ENCODE results near the gene GFPT1.

GRCh38 chr2:69309351-69310110 lies 77.5 kb downstream of the GFPT1 start:
- TF ChIP-seq EZH2phosphoT487 (IDR thresholded peaks at IDR 0.05; ENCODE audit: borderline replicate concordance) = no peak
- TF ChIP-seq, protein P1, sequence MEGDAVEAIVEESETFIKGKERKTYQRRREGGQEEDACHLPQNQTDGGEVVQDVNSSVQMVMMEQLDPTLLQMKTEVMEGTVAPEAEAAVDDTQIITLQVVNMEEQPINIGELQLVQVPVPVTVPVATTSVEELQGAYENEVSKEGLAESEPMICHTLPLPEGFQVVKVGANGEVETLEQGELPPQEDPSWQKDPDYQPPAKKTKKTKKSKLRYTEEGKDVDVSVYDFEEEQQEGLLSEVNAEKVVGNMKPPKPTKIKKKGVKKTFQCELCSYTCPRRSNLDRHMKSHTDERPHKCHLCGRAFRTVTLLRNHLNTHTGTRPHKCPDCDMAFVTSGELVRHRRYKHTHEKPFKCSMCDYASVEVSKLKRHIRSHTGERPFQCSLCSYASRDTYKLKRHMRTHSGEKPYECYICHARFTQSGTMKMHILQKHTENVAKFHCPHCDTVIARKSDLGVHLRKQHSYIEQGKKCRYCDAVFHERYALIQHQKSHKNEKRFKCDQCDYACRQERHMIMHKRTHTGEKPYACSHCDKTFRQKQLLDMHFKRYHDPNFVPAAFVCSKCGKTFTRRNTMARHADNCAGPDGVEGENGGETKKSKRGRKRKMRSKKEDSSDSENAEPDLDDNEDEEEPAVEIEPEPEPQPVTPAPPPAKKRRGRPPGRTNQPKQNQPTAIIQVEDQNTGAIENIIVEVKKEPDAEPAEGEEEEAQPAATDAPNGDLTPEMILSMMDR (conservative IDR thresholded peaks at IDR 0.05; ENCODE audit: low read length) = no peak

Measured in Loucy (cell line).